Measurements from ENCODE around the gene ASZ1. TPM values are rescaled to one million over a fixed set of nuclear protein-coding genes. Genes with fewer than 3 reads are reported as not detected.

ASZ1 gene
- total RNA-seq, 3 donors from 2014 or later (not counting 1 experiment from before 2014, with no cell fraction given) = not detected

GRCh38 chr7:117324960-117325359, 102.3 kb downstream of the ASZ1 start:
- no peak overlapping the region for H3K27ac Mint-ChIP-seq

GRCh38 chr7:117323851-117324711, 103.2 kb downstream of the ASZ1 start:
- WGBS (ENCODE audit: insufficient coverage) = 4% methylated on average over 66 of the region's 67 CpGs
- Mint-ChIP-seq H3K4me3 (no peak overlapping the region), H3K4me1 (peaks cover 4 to 5% of the 10 kb centered on the region in 2 donors), H3K9me3 (peaks cover 3% of the 10 kb centered on the region in 2 donors), H3K27ac (no peak overlapping the region), H3K27me3 (ENCODE audit: low read depth in 2 of 2) (peaks cover 34 to 60% of the 10 kb centered on the region in 2 donors), H3K36me3 (peaks cover 7% of the 10 kb centered on the region)
- ATAC-seq = no peak
- TF ChIP-seq CTCF (IDR thresholded peaks at IDR 0.05) = no peak
- H3K27me3 ChIP-seq (ENCODE audit: control insufficient read depth, insufficient read depth, low read length) = peaks cover 27% of the 10 kb centered on the region
- intact Hi-C loops (cut with micrococcal nuclease) = no loop called here
- no peaks in the 10 kb centered on the region for H3K4me1 ChIP-seq (ENCODE audit: control insufficient read depth, insufficient read depth, low read length)
- no peak overlapping the region for H3K4me3 ChIP-seq (ENCODE audit: low read length)
- no peak overlapping the region for H3K27ac ChIP-seq (ENCODE audit: low read length)
- peaks cover 4% of the 10 kb centered on the region for H3K9me3 ChIP-seq (ENCODE audit: control insufficient read depth, insufficient read depth, low read length)
- H3K36me3 ChIP-seq (ENCODE audit: control insufficient read depth, insufficient read depth, low read length) = no peaks in the 10 kb centered on the region
- no peak for DNase-seq

More at GRCh38 chr7:117324960-117325359, 102.3 kb downstream of the ASZ1 start:
- no peak overlapping the region for H3K27ac ChIP-seq (ENCODE audit: low read length)
- peaks cover 32 to 56% of the 10 kb centered on the region in 2 donors for H3K27me3 Mint-ChIP-seq (ENCODE audit: low read depth in 2 of 2)
- H3K27me3 ChIP-seq (ENCODE audit: control insufficient read depth, insufficient read depth, low read length) = peaks cover 27% of the 10 kb centered on the region
- H3K4me1 Mint-ChIP-seq = peaks cover 4 to 5% of the 10 kb centered on the region in 2 donors
- ATAC-seq (no peak), DNase-seq (no peak)
- H3K9me3 Mint-ChIP-seq = peaks cover 3% of the 10 kb centered on the region in 2 donors
- H3K36me3 ChIP-seq (ENCODE audit: control insufficient read depth, insufficient read depth, low read length) = no peaks in the 10 kb centered on the region
- TF ChIP-seq CTCF (IDR thresholded peaks at IDR 0.05) = no peak
- intact Hi-C loops (cut with micrococcal nuclease) = no loop called here
- no peak overlapping the region for H3K4me3 Mint-ChIP-seq
- peaks cover 7% of the 10 kb centered on the region for H3K36me3 Mint-ChIP-seq
- no peaks in the 10 kb centered on the region for H3K4me1 ChIP-seq (ENCODE audit: control insufficient read depth, insufficient read depth, low read length)
- no peak overlapping the region for H3K4me3 ChIP-seq (ENCODE audit: low read length)
- peaks cover 4% of the 10 kb centered on the region for H3K9me3 ChIP-seq (ENCODE audit: control insufficient read depth, insufficient read depth, low read length)
- 97% methylated on average over 2 of the region's 4 CpGs for WGBS (ENCODE audit: insufficient coverage)

GRCh38 chr7:117323305-117323850, 103.9 kb downstream of the ASZ1 start:
- no peak overlapping the region for H3K4me3 Mint-ChIP-seq
- Histone ChIP-seq H3K4me1 (ENCODE audit: control insufficient read depth, insufficient read depth, low read length) (no peaks in the 10 kb centered on the region), H3K27ac (ENCODE audit: low read length) (no peak overlapping the region), H3K9me3 (ENCODE audit: control insufficient read depth, insufficient read depth, low read length) (peaks cover 4% of the 10 kb centered on the region), H3K27me3 (ENCODE audit: control insufficient read depth, insufficient read depth, low read length) (peaks cover 27% of the 10 kb centered on the region), H3K4me3 (ENCODE audit: low read length) (no peak overlapping the region), H3K36me3 (ENCODE audit: control insufficient read depth, insufficient read depth, low read length) (no peaks in the 10 kb centered on the region)
- no peak for TF ChIP-seq CTCF (IDR thresholded peaks at IDR 0.05)
- peaks cover 4 to 5% of the 10 kb centered on the region in 2 donors for H3K4me1 Mint-ChIP-seq
- no peaks in the 10 kb centered on the region for H3K9me3 Mint-ChIP-seq
- H3K36me3 Mint-ChIP-seq = peaks cover 7% of the 10 kb centered on the region
- no peak for ATAC-seq
- H3K27ac Mint-ChIP-seq = no peak overlapping the region
- intact Hi-C loops (cut with micrococcal nuclease) = no loop called here
- peaks cover 34 to 60% of the 10 kb centered on the region in 2 donors for H3K27me3 Mint-ChIP-seq (ENCODE audit: low read depth in 2 of 2)
- 4% methylated on average over 25 of the region's 25 CpGs for WGBS (ENCODE audit: insufficient coverage)
- DNase-seq = no peak
